GM23338 (cell line): ENCODE results near the gene IL1RL2. TPM values are rescaled to one million over a fixed set of nuclear protein-coding genes. Genes with fewer than 3 reads are reported as not detected.

ENCODE experiments used
- ATAC-seq: fragments of 200-7000 bp; cut with Tn5 transposase; 3 replicates; pipeline ENCODE4 v1.9.1; 2020
- DNase-seq: peaks from one replicate; pipeline ENCODE4 v3.0.0-alpha.2; 2015; ENCODE audit warnings: low spot score
- H2AFZ ChIP-seq: fragments of 200-600 bp; sonication (generic); 2 replicates; pipeline ENCODE4 v1.8.0; 2016; ENCODE audit warnings: antibody characterized with exemption, mild to moderate bottlenecking, moderate library complexity
- H3F3A ChIP-seq: fragments of 200-600 bp; sonication (generic); replicated peaks from 2 replicates; pipeline ENCODE4 v1.8.0; 2017; ENCODE audit warnings: antibody characterized with exemption, mixed run types, low read depth
- H3K27ac ChIP-seq: fragments of 200-600 bp; sonication (generic); 2 replicates; pipeline ENCODE4 v1.6.1; 2016; ENCODE audit warnings: low read depth
- H3K27me3 ChIP-seq: fragments of 200-600 bp; sonication (generic); 2 replicates; pipeline ENCODE4 v1.8.0; 2016; ENCODE audit warnings: mild to moderate bottlenecking, mixed run types, moderate library complexity; ENCODE audit not compliant: insufficient read depth
- H3K36me3 ChIP-seq: fragments of 200-600 bp; sonication (generic); 2 replicates; pipeline ENCODE4 v1.8.0; 2016; ENCODE audit warnings: mild to moderate bottlenecking; ENCODE audit not compliant: insufficient read depth
- H3K4me1 ChIP-seq: fragments of 200-600 bp; sonication (generic); 2 replicates; pipeline ENCODE4 v1.8.0; 2016; ENCODE audit warnings: mild to moderate bottlenecking, moderate library complexity; ENCODE audit not compliant: insufficient read depth
- H3K4me2 ChIP-seq: fragments of 200-600 bp; sonication (generic); 2 replicates; pipeline ENCODE4 v1.7.1; 2017; ENCODE audit warnings: mixed run types
- H3K4me3 ChIP-seq: fragments of 200-600 bp; sonication (generic); 2 replicates; pipeline ENCODE4 v1.6.1; 2016; ENCODE audit warnings: mixed run types
- H3K79me2 ChIP-seq: fragments of 200-600 bp; sonication (generic); replicated peaks from 2 replicates; pipeline ENCODE4 v1.8.0; 2017; ENCODE audit warnings: mild to moderate bottlenecking; ENCODE audit not compliant: insufficient read depth
- H3K9me2 ChIP-seq: fragments of 200-600 bp; sonication (generic); 2 replicates; pipeline ENCODE4 v1.8.0; 2017; ENCODE audit not compliant: insufficient read depth
- H4K20me1 ChIP-seq: fragments of 200-600 bp; sonication (generic); replicated peaks from 2 replicates; pipeline ENCODE4 v1.8.0; 2017; ENCODE audit warnings: mild to moderate bottlenecking; ENCODE audit not compliant: insufficient read depth
- H3K27ac Mint-ChIP-seq: 2 replicates; pipeline ENCODE4 v1.8.0; 2020; ENCODE audit warnings: inconsistent platforms, mild to moderate bottlenecking, moderate library complexity, mixed read lengths
- H3K27me3 Mint-ChIP-seq: 3 replicates; pipeline ENCODE4 v1.8.0; 2022; ENCODE audit warnings: low read depth, mild to moderate bottlenecking, moderate library complexity, mixed read lengths, inconsistent platforms; ENCODE audit not compliant: insufficient read depth, poor library complexity
- H3K36me3 Mint-ChIP-seq: 3 replicates; pipeline ENCODE4 v1.8.0; 2021; ENCODE audit warnings: low read depth, mild to moderate bottlenecking, inconsistent platforms, moderate library complexity, mixed read lengths
- H3K4me1 Mint-ChIP-seq: 3 replicates; pipeline ENCODE4 v1.8.0; 2020; ENCODE audit warnings: mild to moderate bottlenecking, inconsistent platforms, mixed read lengths
- H3K4me3 Mint-ChIP-seq: 3 replicates; pipeline ENCODE4 v1.8.0; 2021; ENCODE audit warnings: moderate library complexity, mild to moderate bottlenecking, inconsistent platforms, mixed read lengths
- H3K9me3 Mint-ChIP-seq: 3 replicates; pipeline ENCODE4 v1.8.0; 2020; ENCODE audit warnings: moderate library complexity, mild to moderate bottlenecking, inconsistent platforms, mixed read lengths
- CREB1 ChIP-seq: fragments of 250-450 bp; sonication (Bioruptor Pico); IDR thresholded peaks from 2 replicates; pipeline ENCODE4 v1.5.0; 2020; ENCODE audit warnings: low read depth, mild to moderate bottlenecking, moderate library complexity
- CTCF ChIP-seq, 2 experiments: fragments of 200-600 bp in 1 of 2; sonication (generic) in 1 of 2; conservative IDR thresholded peaks; 2 replicates each; pipeline versions ENCODE4 v1.5.1 to v1.6.1; 2016 to 2017; ENCODE audit warnings: antibody characterized with exemption in 2 of 2, low read depth in 2 of 2, mild to moderate bottlenecking in 2 of 2, moderate library complexity in 1 of 2
- ETS1 ChIP-seq: IDR thresholded peaks from 2 replicates; pipeline ENCODE4 v1.6.1; 2016; ENCODE audit warnings: antibody characterized with exemption
- EZH2 ChIP-seq: fragments of 200-600 bp; sonication (generic); IDR thresholded peaks from one replicate; pipeline ENCODE4 v1.8.0; 2017; ENCODE audit warnings: antibody characterized with exemption, mild to moderate bottlenecking, low read depth; ENCODE audit not compliant: unreplicated experiment
- EZH2phosphoT487 ChIP-seq: fragments of 200-600 bp; sonication (generic); IDR thresholded peaks from one replicate; pipeline ENCODE4 v1.8.1; 2018; ENCODE audit warnings: antibody characterized with exemption; ENCODE audit not compliant: unreplicated experiment
- JUNB ChIP-seq: IDR thresholded peaks from one replicate; pipeline ENCODE4 v1.6.1; 2016; ENCODE audit warnings: antibody characterized with exemption; ENCODE audit not compliant: unreplicated experiment
- NANOG ChIP-seq: IDR thresholded peaks from 2 replicates; pipeline ENCODE4 v1.6.1; 2016; ENCODE audit warnings: antibody characterized with exemption, borderline replicate concordance
- POLR2AphosphoS5 ChIP-seq: IDR thresholded peaks from 2 replicates; pipeline ENCODE4 v1.6.1; 2016; ENCODE audit warnings: antibody characterized with exemption, low read depth
- REST ChIP-seq: IDR thresholded peaks from one replicate; pipeline ENCODE4 v1.6.1; 2018; ENCODE audit warnings: antibody characterized with exemption; ENCODE audit not compliant: unreplicated experiment
- STAT1 ChIP-seq: IDR thresholded peaks from one replicate; pipeline ENCODE4 v1.6.1; 2016; ENCODE audit warnings: antibody characterized with exemption; ENCODE audit not compliant: unreplicated experiment
- ZNF114 ChIP-seq: fragments of 250-450 bp; sonication (Bioruptor Pico); IDR thresholded peaks from 2 replicates; pipeline ENCODE4 v1.5.0; 2020; ENCODE audit warnings: mild to moderate bottlenecking, moderate library complexity
- ZNF331 ChIP-seq: fragments of 250-450 bp; sonication (Bioruptor Pico); IDR thresholded peaks from 2 replicates; pipeline ENCODE4 v1.5.0; 2020; ENCODE audit warnings: low read depth, mild to moderate bottlenecking, moderate library complexity
- ZNF462 ChIP-seq: fragments of 250-450 bp; sonication (Bioruptor Pico); IDR thresholded peaks from 2 replicates; pipeline ENCODE4 v1.5.0; 2020; ENCODE audit warnings: mild to moderate bottlenecking, moderate library complexity
- polyA plus RNA-seq: library from polyadenylated mRNA; unstranded; fragments of >200 nt; fragmentation: Nextera tagmentation; extraction: Ambion mirVana; gene quantifications from 2 replicates; pipeline ENCODE4 v1.2.1, GENCODE V29; 2016
- total RNA-seq: library from RNA; depleted of rRNA; stranded (reverse); fragments of >200 nt; shearing (Covaris generic); gene quantifications from 2 replicates; pipeline ENCODE4 v1.2.3, GENCODE V29; 2014

IL1RL2 gene
- total and polyA plus RNA-seq, 2 experiments from 2014 or later = not detected

- ATAC-seq = no peak
- no peak overlapping the region for H3K4me3 ChIP-seq
Observed at GRCh38 chr2:102237176-102237575, 50.4 kb downstream of the IL1RL2 start.

More at GRCh38 chr2:102237176-102237575, 50.4 kb downstream of the IL1RL2 start:
- peaks cover 14% of the 10 kb centered on the region; the same call in 2 of the 3 replicates for H3K4me1 Mint-ChIP-seq
- no peak for DNase-seq
- H3K4me3 Mint-ChIP-seq = no peak overlapping the region
- Histone ChIP-seq H3F3A (no peaks in the 10 kb centered on the region), H2AFZ (no peak overlapping the region), H3K79me2 (no peaks in the 10 kb centered on the region), H3K9me2 (no peaks in the 10 kb centered on the region; the same call in none of the 2 replicates), H3K27me3 (no peaks in the 10 kb centered on the region), H3K27ac (no peak overlapping the region), H3K4me2 (no peak overlapping the region), H3K4me1 (no peaks in the 10 kb centered on the region; the same call in 1 of the 2 replicates), H3K36me3 (no peaks in the 10 kb centered on the region), H4K20me1 (no peaks in the 10 kb centered on the region)
- H3K27ac Mint-ChIP-seq = no peak overlapping the region
- H3K36me3 Mint-ChIP-seq = no peaks in the 10 kb centered on the region
- no peaks in the 10 kb centered on the region for H3K9me3 Mint-ChIP-seq
- H3K27me3 Mint-ChIP-seq = peaks cover 8% of the 10 kb centered on the region
- TF ChIP-seq EZH2phosphoT487 (no peak), ZNF331 (CRISPR knock-in tag) (no peak), STAT1 (no peak), ZNF114 (CRISPR knock-in tag) (no peak), NANOG (no peak), CTCF (conservative IDR thresholded peaks at IDR 0.05; ENCODE audit: low read depth in 2 of 2) (no peak), EZH2 (no peak), JUNB (no peak), CREB1 (CRISPR knock-in tag) (no peak), ZNF462 (CRISPR knock-in tag) (no peak), ETS1 (no peak), POLR2AphosphoS5 (no peak), REST (no peak)
